Activated B cell treated with CpG ODN at 0.5 μM for 24 hours (primary cell): Measurements from ENCODE around the gene SRL. TPM values are rescaled to one million over a fixed set of nuclear protein-coding genes. Genes with fewer than 3 reads are reported as not detected.

ENCODE experiments used
- ATAC-seq: fragments of 200-7000 bp; cut with Tn5 transposase; one replicate; pipeline ENCODE4 v1.10.0; 2021; ENCODE audit warnings: low read depth, mild to moderate bottlenecking, moderate library complexity
- CTCF ChIA-PET: fragments of 350-600 bp; sonication (Branson Sonifier 250); formaldehyde crosslinking; loops from one replicate; lab custom pipeline; 2021; ENCODE audit warnings: antibody characterized with exemption; lab: Charles Lee
- POLR2A ChIA-PET: fragments of 350-600 bp; sonication (Branson Sonifier 250); formaldehyde crosslinking; loops from one replicate; lab custom pipeline; 2021; ENCODE audit warnings: antibody characterized with exemption; lab: Charles Lee
- DNase-seq: peaks from one replicate; pipeline ENCODE4 v3.0.0; 2022
- H3K27ac Mint-ChIP-seq: one replicate; pipeline ENCODE4 v1.8.0; 2020; ENCODE audit warnings: mixed read lengths
- H3K27me3 Mint-ChIP-seq: one replicate; pipeline ENCODE4 v1.8.0; 2021; ENCODE audit warnings: mixed read lengths
- H3K36me3 Mint-ChIP-seq: one replicate; pipeline ENCODE4 v1.8.0; 2021; ENCODE audit warnings: low read depth, mixed read lengths
- H3K4me1 Mint-ChIP-seq: one replicate; pipeline ENCODE4 v1.8.0; 2021; ENCODE audit warnings: mixed read lengths
- H3K4me3 Mint-ChIP-seq: one replicate; pipeline ENCODE4 v1.8.0; 2020; ENCODE audit warnings: mild to moderate bottlenecking, mixed read lengths
- H3K9me3 Mint-ChIP-seq: one replicate; pipeline ENCODE4 v1.8.0; 2020; ENCODE audit warnings: mixed read lengths
- intact Hi-C: fragments of 100-400 bp; cut with micrococcal nuclease; formaldehyde crosslinking; loops from one replicate; pipeline ENCODE4 v1.15.1; 2024
- total RNA-seq: library from RNA; stranded (reverse); gene quantifications from 2 replicates; pipeline ENCODE4 v1.2.3, GENCODE V29; 2022
- TF ChIP-seq, protein P1 (sequence below): fragments of 200-600 bp; IDR thresholded peaks from one replicate; pipeline ENCODE4 v1.8.0; 2022; ENCODE audit warnings: antibody characterized with exemption, mild to moderate bottlenecking

The SRL gene
- total RNA-seq, 1 donor from 2014 or later, result not detected

DNA sequence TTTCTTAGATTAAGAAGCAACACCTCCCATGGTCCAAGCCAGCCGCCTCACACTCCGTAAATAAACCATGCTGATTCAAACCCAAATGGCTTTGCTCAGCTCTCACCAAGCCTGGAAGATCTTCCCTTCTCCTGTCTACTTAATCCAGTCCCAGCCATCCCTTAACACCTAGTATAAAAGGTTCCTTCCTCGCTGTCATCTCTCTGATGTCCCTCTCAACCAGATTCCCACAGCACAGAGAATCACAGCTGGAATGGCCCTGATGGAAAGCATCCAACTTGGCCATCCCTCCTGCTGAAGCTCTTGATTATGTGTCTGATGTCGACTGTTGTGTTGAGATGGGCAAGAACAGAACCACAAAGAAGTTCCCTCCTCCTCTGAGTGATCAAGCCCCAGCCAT, 75.1 kb downstream of the SRL start:
- ChIA-PET POLR2A (no interaction called here), CTCF (no interaction called here)
- Mint-ChIP-seq H3K9me3 (no peaks in the 10 kb centered on the region), H3K27ac (no peak overlapping the region), H3K27me3 (peaks cover 2% of the 10 kb centered on the region), H3K4me3 (no peak overlapping the region), H3K4me1 (no peaks in the 10 kb centered on the region), H3K36me3 (no peaks in the 10 kb centered on the region)
- intact Hi-C loops, result no loop called here
- ATAC-seq (no peak), DNase-seq (no peak)
- TF ChIP-seq, protein P1, sequence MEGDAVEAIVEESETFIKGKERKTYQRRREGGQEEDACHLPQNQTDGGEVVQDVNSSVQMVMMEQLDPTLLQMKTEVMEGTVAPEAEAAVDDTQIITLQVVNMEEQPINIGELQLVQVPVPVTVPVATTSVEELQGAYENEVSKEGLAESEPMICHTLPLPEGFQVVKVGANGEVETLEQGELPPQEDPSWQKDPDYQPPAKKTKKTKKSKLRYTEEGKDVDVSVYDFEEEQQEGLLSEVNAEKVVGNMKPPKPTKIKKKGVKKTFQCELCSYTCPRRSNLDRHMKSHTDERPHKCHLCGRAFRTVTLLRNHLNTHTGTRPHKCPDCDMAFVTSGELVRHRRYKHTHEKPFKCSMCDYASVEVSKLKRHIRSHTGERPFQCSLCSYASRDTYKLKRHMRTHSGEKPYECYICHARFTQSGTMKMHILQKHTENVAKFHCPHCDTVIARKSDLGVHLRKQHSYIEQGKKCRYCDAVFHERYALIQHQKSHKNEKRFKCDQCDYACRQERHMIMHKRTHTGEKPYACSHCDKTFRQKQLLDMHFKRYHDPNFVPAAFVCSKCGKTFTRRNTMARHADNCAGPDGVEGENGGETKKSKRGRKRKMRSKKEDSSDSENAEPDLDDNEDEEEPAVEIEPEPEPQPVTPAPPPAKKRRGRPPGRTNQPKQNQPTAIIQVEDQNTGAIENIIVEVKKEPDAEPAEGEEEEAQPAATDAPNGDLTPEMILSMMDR, result no peak

DNA sequence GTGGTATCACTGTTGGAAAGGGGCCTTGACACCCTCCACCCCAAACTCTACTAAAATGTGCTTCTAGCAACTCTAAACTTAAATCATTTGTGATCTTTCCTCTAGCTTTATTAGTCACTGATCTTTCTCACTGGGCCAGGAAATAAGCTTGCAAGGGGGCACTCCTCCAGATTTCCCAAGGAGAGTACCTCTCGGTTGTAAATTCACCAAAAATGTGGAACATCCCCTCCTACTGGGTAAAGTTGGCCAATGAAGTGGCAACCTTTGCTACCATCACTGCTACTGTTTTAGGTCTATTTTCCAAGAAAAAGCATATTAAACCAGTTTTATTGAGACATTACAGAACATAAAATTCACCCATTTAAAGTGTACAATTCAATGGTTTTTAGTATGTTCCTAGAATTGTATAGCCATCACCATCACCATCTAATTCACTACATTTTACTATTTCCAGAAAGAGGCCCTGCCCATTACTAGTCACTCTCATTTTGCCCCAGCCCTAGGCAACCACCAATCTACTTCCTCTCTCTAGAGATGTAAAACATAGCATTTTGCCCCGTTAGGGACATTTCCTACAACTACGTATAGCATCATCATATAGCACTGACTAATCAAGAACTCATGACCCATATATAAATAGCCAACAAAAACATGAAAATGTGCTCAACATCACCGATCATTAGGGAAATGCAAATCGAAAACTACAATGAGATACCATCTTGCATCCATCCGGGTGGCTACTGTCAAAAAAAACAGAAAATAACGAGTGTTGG, 81.0 kb downstream of the SRL start:
- Mint-ChIP-seq H3K4me3 (no peak overlapping the region), H3K36me3 (no peaks in the 10 kb centered on the region), H3K27me3 (peaks cover 2% of the 10 kb centered on the region), H3K9me3 (no peaks in the 10 kb centered on the region), H3K27ac (no peak overlapping the region), H3K4me1 (no peaks in the 10 kb centered on the region)
- CTCF ChIA-PET, result no interaction called here
- ATAC-seq (no peak), DNase-seq (no peak)
- TF ChIP-seq, protein P1, result no peak
- intact Hi-C loops, result no loop called here
- POLR2A ChIA-PET, result no interaction called here

DNA sequence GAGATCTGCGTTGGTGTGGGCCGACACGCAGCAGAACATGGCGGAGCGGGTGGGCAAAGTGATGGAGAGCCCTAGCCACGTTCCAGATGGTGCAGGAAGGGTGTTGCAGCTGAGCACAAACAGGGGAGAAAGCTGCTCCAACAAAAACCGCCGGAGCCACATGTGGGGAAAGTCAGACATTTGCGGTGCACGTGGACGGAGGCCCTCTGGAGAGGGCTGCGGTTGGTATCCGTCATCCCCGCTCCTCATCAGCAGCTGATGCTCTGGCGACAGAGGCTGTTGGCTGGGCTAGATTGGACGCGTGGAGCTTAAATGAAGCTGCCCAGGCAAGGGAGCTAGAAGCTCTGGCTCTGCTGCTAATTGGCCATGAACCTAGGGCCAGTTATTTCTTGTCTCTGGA, 82.2 kb downstream of the SRL start:
- no peaks in the 10 kb centered on the region for H3K4me1 Mint-ChIP-seq
- no peak for DNase-seq
- peaks cover 2% of the 10 kb centered on the region for H3K27me3 Mint-ChIP-seq
- no peak overlapping the region for H3K27ac Mint-ChIP-seq
- ChIA-PET POLR2A (no interaction called here), CTCF (no interaction called here)
- TF ChIP-seq, protein P1, result no peak
- intact Hi-C loops, result no loop called here
- no peak for ATAC-seq
- no peaks in the 10 kb centered on the region for H3K36me3 Mint-ChIP-seq
- H3K4me3 Mint-ChIP-seq, result no peak overlapping the region
- no peaks in the 10 kb centered on the region for H3K9me3 Mint-ChIP-seq

DNA sequence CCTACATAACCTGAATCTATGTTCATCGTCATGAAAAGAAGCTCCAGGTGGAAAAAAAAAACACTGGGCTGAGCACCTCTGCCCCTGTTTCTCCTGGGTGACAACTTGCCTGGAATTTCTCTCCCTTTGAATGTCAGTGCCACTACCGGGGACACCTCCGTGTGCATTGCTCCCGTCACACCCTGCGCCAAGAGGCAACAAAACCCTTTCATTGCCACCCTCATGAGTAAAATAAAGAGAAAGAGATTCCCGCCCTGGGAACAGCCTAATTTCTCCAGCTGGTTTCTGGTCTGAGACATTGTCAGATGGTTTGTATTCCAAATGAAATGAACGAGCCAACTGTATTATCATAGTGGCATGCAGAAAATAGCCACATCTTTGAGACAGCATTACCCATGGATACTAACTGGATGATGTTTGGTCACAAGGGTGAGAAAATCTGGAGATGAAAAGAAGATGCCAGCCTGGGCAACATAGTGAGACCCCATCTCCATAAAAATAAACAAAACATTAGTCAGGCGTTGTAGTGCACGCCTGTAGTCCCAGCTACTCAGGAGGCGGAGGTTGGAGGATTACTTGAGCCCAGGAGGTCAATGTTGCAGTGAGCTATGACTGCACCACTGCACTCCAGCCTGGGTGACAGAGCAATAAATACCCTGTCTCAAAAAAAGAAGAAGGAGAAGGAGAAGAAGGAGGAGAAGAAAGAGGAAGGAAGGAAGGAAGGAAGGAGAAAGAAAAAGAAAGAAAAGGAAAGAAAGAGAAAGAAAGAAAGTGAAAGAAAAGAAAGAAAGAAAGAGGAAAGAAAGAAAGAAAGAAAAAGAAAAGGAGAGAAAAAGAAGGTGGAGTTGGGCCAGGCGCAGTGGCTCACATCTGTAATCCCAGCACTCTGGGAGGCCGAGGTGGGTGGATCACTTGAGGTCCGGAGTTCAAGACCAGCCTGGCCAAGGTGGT, 83.5 kb downstream of the SRL start:
- no peak overlapping the region for H3K27ac Mint-ChIP-seq

More for the DNA sequence above, 83.5 kb downstream of the SRL start:
- POLR2A ChIA-PET, result interaction anchor here (0.7 kb wide), 1 partner anchor 267 kb away, joined by 6 read pairs; no protein-coding TSS in a partner anchor
- Mint-ChIP-seq H3K36me3 (no peaks in the 10 kb centered on the region), H3K4me3 (no peak overlapping the region), H3K9me3 (no peaks in the 10 kb centered on the region), H3K4me1 (no peaks in the 10 kb centered on the region), H3K27me3 (peaks cover 2% of the 10 kb centered on the region)
- intact Hi-C loops, result no loop called here
- TF ChIP-seq, protein P1, result no peak
- CTCF ChIA-PET, result no interaction called here
- ATAC-seq, result no peak
- DNase-seq, result no peak
